AG04450 (cell line): ENCODE data around the gene CXCR4. TPM values are rescaled to one million over a fixed set of nuclear protein-coding genes. Genes with fewer than 3 reads are reported as not detected.

Experiments
- CTCF ChIA-PET: fragments of 300-600, 350-600 bp; formaldehyde crosslinking; extraction: SDS; loops from one replicate; lab custom pipeline; 2022; ENCODE audit warnings: antibody characterized with exemption, inconsistent platforms; lab: Charles Lee
- POLR2A ChIA-PET: fragments of 350-600 bp; formaldehyde crosslinking; extraction: SDS; loops from one replicate; lab custom pipeline; 2021; ENCODE audit warnings: antibody characterized with exemption, inconsistent platforms; lab: Yijun Ruan, JAX
- DNase-seq: peaks from one replicate; pipeline ENCODE4 v3.0.0-alpha.2; 2011; ENCODE audit warnings: low read depth, low spot score
- H3K27ac ChIP-seq: one replicate; pipeline ENCODE4 v1.5.1; 2012; ENCODE audit warnings: low read depth, low read length, control low read depth
- H3K27me3 ChIP-seq: one replicate; pipeline ENCODE4 v1.6.0; 2012; ENCODE audit warnings: low read length; ENCODE audit not compliant: control insufficient read depth, insufficient read depth
- H3K4me3 ChIP-seq: 2 replicates; pipeline ENCODE4 v1.5.1; 2011; ENCODE audit warnings: mild to moderate bottlenecking, low read depth, low read length, control low read depth
- H3K9me3 ChIP-seq: 2 replicates; pipeline ENCODE4 v1.5.1; 2012; ENCODE audit warnings: low read length; ENCODE audit not compliant: control insufficient read depth, insufficient read depth
- polyA plus RNA-seq: library from polyadenylated mRNA; depleted of rRNA; stranded (reverse); fragments of >200 nt; gene quantifications from 2 replicates; pipeline ENCODE4 v1.2.3, GENCODE V29; 2011
- TF ChIP-seq, protein P1 (sequence below): IDR thresholded peaks from 2 replicates; pipeline ENCODE4 v1.5.1; 2011; ENCODE audit warnings: low read depth, low read length, control low read depth, inconsistent platforms

The CXCR4 gene
- polyA plus RNA-seq, 1 experiment = not detected

DNA sequence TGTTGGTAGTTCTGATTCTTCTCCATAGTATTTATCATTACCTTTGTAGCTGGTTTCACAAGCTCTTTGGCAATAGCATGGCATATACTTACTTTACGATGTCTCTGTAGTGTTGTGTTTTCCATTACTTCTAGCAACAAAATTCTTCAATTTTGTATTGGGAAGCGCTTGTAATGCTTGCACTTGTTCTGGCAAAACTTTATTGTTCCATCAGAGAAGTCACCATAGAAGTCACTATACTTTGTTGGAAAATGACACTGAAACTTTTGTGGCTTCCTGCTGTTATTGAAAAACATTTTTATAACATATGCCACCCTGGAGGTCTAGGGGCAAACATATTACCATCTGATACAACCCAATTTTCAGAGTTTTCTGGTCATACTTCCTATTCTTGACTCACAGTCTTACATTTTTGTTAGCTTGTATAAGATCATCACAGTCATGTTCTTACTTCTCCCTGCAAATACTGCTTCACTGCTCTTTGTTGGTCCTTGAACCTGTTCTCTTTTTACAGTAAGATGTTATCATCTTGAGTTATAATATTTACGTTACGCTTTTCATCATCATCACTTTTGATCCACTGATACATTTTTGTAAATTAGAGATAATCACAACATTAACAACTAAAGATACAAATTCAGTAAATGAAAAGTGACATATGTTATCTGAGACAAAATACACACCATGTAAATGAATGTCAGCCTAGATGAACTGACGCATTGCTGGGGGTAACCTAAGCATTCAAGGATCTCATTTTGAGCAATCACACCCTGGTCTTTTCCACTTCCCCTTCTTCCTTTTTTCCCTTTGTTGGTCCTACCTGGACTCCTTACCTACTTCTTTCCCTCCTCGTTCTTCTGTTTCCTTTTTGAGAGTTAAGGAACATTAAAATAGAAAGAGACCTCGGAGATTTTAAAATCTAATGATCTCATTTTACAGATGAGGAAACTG lies 33.3 kb upstream of the CXCR4 start:
- DNase-seq = no peak
- no peaks in the 10 kb centered on the region for H3K9me3 ChIP-seq
- H3K4me3 ChIP-seq = no peak overlapping the region
- TF ChIP-seq, protein P1, sequence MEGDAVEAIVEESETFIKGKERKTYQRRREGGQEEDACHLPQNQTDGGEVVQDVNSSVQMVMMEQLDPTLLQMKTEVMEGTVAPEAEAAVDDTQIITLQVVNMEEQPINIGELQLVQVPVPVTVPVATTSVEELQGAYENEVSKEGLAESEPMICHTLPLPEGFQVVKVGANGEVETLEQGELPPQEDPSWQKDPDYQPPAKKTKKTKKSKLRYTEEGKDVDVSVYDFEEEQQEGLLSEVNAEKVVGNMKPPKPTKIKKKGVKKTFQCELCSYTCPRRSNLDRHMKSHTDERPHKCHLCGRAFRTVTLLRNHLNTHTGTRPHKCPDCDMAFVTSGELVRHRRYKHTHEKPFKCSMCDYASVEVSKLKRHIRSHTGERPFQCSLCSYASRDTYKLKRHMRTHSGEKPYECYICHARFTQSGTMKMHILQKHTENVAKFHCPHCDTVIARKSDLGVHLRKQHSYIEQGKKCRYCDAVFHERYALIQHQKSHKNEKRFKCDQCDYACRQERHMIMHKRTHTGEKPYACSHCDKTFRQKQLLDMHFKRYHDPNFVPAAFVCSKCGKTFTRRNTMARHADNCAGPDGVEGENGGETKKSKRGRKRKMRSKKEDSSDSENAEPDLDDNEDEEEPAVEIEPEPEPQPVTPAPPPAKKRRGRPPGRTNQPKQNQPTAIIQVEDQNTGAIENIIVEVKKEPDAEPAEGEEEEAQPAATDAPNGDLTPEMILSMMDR = no peak
- no peak overlapping the region for H3K27ac ChIP-seq
- no peaks in the 10 kb centered on the region for H3K27me3 ChIP-seq
- POLR2A ChIA-PET = no interaction called here
- CTCF ChIA-PET = no interaction called here

DNA sequence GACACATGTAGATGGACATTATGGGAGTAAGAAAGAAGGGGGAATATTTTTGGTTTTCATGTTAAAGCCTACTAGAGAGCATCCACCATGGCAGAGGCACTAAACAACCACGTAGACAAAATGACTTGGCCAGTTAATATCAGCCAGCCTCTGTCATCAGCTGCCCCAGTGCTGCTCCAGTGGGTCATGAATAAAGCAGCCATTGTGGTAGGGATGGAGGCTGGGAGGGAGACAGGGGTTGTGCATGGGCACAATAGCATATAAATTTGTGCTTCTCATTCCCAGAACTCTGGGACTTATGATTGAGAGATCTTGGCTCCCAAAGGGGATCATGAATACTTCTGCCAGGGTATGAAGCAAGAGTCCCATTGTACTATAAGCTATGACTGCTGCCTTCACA lies 31.1 kb upstream of the CXCR4 start:
- Histone ChIP-seq H3K9me3 (no peaks in the 10 kb centered on the region), H3K27me3 (no peaks in the 10 kb centered on the region), H3K27ac (no peak overlapping the region), H3K4me3 (no peak overlapping the region)
- CTCF ChIA-PET = no interaction called here
- DNase-seq = no peak
- TF ChIP-seq, protein P1 = no peak
- POLR2A ChIA-PET = no interaction called here

DNA sequence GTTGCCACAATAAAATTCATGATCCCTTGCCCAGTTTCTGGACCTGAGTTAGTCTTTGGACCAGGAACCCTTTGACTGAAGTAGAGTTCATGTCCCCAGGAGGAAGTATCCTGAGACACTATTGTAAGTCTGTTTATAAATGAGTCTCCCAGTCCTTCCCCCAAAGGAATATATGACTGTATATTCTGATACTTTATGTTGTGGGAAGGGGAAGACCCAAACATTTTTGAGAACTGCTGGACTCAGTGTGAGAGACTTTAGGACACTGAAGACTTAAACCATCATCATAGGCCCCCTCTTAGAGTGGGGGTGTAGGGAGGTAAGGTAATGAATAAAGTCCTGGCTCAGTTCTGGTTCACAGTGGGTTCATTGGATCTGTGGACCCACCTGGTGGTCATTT lies 28.6 kb upstream of the CXCR4 start:
- DNase-seq = no peak
- Histone ChIP-seq H3K9me3 (no peaks in the 10 kb centered on the region), H3K4me3 (no peak overlapping the region), H3K27ac (no peak overlapping the region), H3K27me3 (no peaks in the 10 kb centered on the region)
- POLR2A ChIA-PET = no interaction called here
- CTCF ChIA-PET = no interaction called here
- TF ChIP-seq, protein P1 = no peak

DNA sequence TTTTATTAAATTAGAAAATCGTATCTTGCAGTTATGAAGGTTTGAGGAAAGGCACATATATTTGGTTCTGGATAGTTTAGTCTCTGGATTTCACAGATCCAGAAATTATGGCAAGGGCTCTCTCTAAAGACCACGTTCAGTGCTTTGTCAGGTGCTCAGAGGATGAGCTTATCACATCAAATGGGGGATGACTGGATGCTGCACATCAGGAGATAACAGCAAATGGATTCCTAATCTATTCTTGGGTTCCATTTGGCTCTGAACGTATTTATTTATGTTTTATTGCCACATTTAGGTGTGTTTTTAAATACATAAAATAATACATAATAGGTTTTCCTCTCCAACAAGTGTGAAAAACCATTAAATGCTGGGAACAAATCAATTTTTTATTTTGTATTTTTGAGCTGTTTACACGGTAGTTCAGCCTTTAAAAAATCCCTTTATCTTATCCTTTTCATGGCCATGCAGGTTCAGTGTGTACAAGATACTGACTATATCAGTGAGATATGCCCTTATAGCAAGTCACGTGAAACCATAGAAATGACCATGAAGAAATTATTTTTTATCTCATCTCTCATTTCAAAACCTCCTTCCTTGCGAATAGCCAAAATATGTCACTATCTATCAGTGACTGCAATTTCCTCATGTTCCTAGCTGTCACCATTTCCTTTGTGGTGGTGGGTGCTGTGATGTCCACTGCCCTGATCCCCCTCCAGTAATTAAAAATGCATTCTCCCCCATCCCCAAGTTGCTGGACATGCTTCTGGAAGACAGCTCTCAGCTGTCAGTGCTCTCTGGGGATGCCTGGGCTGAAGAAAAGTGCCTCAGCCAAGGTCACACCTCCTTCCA lies 25.9 kb upstream of the CXCR4 start:
- TF ChIP-seq, protein P1 = no peak
- no peak overlapping the region for H3K4me3 ChIP-seq
- H3K27me3 ChIP-seq = no peaks in the 10 kb centered on the region
- no peak for DNase-seq
- CTCF ChIA-PET = no interaction called here
- no peak overlapping the region for H3K27ac ChIP-seq
- no peaks in the 10 kb centered on the region for H3K9me3 ChIP-seq
- POLR2A ChIA-PET = no interaction called here
